HL-60 (cell line): Measurements from ENCODE around the gene NRXN2.
A peak's percentile ranks its signal among the peaks of the same experiment; 100 is the strongest.

ENCODE experiments used
- DNase-seq, 2 experiments: peaks; one replicate each; pipeline ENCODE4 v3.0.0-alpha.2; 2010 to 2020; ENCODE audit warnings: low read depth in 1 of 2, low spot score in 1 of 2
- H3K27ac ChIP-seq: fragments of 250-450 bp; sonication (Bioruptor Pico); replicated peaks from 2 replicates; pipeline ENCODE4 v1.5.1; 2020; ENCODE audit warnings: mild to moderate bottlenecking, moderate library complexity
- H3K27me3 ChIP-seq: fragments of 250-450 bp; sonication (Bioruptor Pico); 2 replicates; pipeline ENCODE4 v1.5.1; 2021; ENCODE audit warnings: mild to moderate bottlenecking, moderate library complexity; ENCODE audit not compliant: insufficient read depth, poor library complexity, severe bottlenecking
- H3K4me3 ChIP-seq: replicated peaks from 2 replicates; pipeline ENCODE4 v1.5.1; 2011; ENCODE audit warnings: mild to moderate bottlenecking, control low read depth, low read length; ENCODE audit not compliant: insufficient read depth
- CTCF ChIP-seq: IDR thresholded peaks from one replicate; pipeline ENCODE4 v1.5.1; 2011; ENCODE audit warnings: low read length, control low read depth, inconsistent platforms; ENCODE audit not compliant: insufficient read depth
- GABPA ChIP-seq: IDR thresholded peaks from 2 replicates; pipeline ENCODE4 v1.6.1; 2012; ENCODE audit warnings: low read depth
- POLR2AphosphoS5 ChIP-seq: IDR thresholded peaks from 2 replicates; pipeline ENCODE4 v1.6.1; 2012; ENCODE audit warnings: low read depth
- REST ChIP-seq: IDR thresholded peaks from 2 replicates; pipeline ENCODE4 v1.6.1; 2012; ENCODE audit warnings: low read depth; ENCODE audit not compliant: insufficient replicate concordance
- SPI1 ChIP-seq: IDR thresholded peaks from 2 replicates; pipeline ENCODE4 v1.6.1; 2012; ENCODE audit warnings: low read depth, mild to moderate bottlenecking, borderline replicate concordance

The NRXN2 gene

GRCh38 chr11:64656862-64657261 lies 66.1 kb downstream of the NRXN2 start:
- TF ChIP-seq GABPA (no peak), CTCF (no peak), SPI1 (no peak), REST (no peak), POLR2AphosphoS5 (no peak)
- no peak for DNase-seq
- no peaks in the 10 kb centered on the region for H3K27me3 ChIP-seq
- peak overlapping the region; percentile 8; the same call in 1 of the 2 replicates for H3K27ac ChIP-seq
- H3K4me3 ChIP-seq = no peak overlapping the region

GRCh38 chr11:64655941-64656601 lies 66.9 kb downstream of the NRXN2 start:
- no peak for DNase-seq
- Histone ChIP-seq H3K27me3 (no peaks in the 10 kb centered on the region), H3K4me3 (no peak overlapping the region), H3K27ac (peak overlapping the region; percentile 61)
- no peak for TF ChIP-seq POLR2AphosphoS5
- no peak for TF ChIP-seq REST
- TF ChIP-seq SPI1 = no peak
- TF ChIP-seq GABPA = no peak
- no peak for TF ChIP-seq CTCF

GRCh38 chr11:64654958-64655541 lies 67.9 kb downstream of the NRXN2 start:
- Histone ChIP-seq H3K4me3 (no peak overlapping the region), H3K27ac (peak overlapping the region; percentile 61), H3K27me3 (no peaks in the 10 kb centered on the region)
- DNase-seq = peak; percentile 57 to 85
- TF ChIP-seq SPI1 (peak; percentile 86), CTCF (no peak)
